SK-N-SH (cell line): Measurements from ENCODE around the gene LYZ. TPM values are rescaled to one million over a fixed set of nuclear protein-coding genes. Genes with fewer than 3 reads are reported as not detected.
A peak's percentile ranks its signal among the peaks of the same experiment; 100 is the strongest.

Experiments
- CTCF ChIA-PET: fragments of 300-600, 350-600 bp; formaldehyde crosslinking; extraction: SDS; loops from one replicate; lab custom pipeline; 2021; lab: Yijun Ruan, JAX
- POLR2A ChIA-PET: fragments of 350-600 bp; sonication (Branson Sonifier 250); formaldehyde crosslinking; extraction: SDS; loops from one replicate; lab custom pipeline; 2020; ENCODE audit warnings: antibody characterized with exemption, inconsistent platforms; lab: Yijun Ruan, JAX
- DNase-seq: peaks from one replicate; pipeline ENCODE4 v3.0.0; 2012
- H2AFZ ChIP-seq: fragments of 200-600 bp; sonication (generic); 2 replicates; pipeline ENCODE4 v1.8.1; 2016; ENCODE audit warnings: antibody characterized with exemption, mild to moderate bottlenecking, low read depth
- H3F3A ChIP-seq: fragments of 200-600 bp; sonication (generic); replicated peaks from 2 replicates; pipeline ENCODE3; 2016; ENCODE audit warnings: antibody characterized with exemption, mild to moderate bottlenecking; ENCODE audit not compliant: insufficient read depth
- H3K27ac ChIP-seq, 2 experiments: fragments of 200-500 bp in 1 of 2; fragments of 200-600 bp in 1 of 2; sonication (Bioruptor generic) in 1 of 2; sonication (generic), shearing (Covaris generic) in 1 of 2; 2 replicates each; pipeline versions ENCODE4 v1.5.1 to v1.6.1; 2014 to 2016; ENCODE audit warnings: low read depth in 2 of 2, inconsistent platforms in 1 of 2, low read length in 1 of 2, mild to moderate bottlenecking in 1 of 2, mixed read lengths in 1 of 2
- H3K27me3 ChIP-seq: fragments of 200-600 bp; sonication (generic), shearing (Covaris generic); 2 replicates; pipeline ENCODE4 v1.6.1; 2016; ENCODE audit warnings: mixed run types; ENCODE audit not compliant: insufficient read depth
- H3K36me3 ChIP-seq, 2 experiments: fragments of 200-500 bp in 1 of 2; fragments of 200-600 bp in 1 of 2; sonication (Bioruptor generic) in 1 of 2; sonication (generic) in 1 of 2; replicated peaks in 1 of 2; 2 replicates each; pipeline versions ENCODE3 to v1.5.1; 2014 to 2016; ENCODE audit warnings: low read length in 1 of 2, mild to moderate bottlenecking in 1 of 2; ENCODE audit not compliant: insufficient read depth in 2 of 2, control insufficient read depth in 1 of 2
- H3K4me1 ChIP-seq, 2 experiments: fragments of 200-500 bp in 1 of 2; fragments of 200-600 bp in 1 of 2; sonication (Bioruptor generic) in 1 of 2; sonication (generic), shearing (Covaris generic) in 1 of 2; 2 replicates each; pipeline versions ENCODE4 v1.5.1 to v1.6.1; 2014 to 2016; ENCODE audit warnings: low read depth in 1 of 2, low read length in 1 of 2, mixed run types in 1 of 2; ENCODE audit not compliant: insufficient read depth in 2 of 2, control insufficient read depth in 1 of 2
- H3K4me2 ChIP-seq: fragments of 200-600 bp; sonication (generic), shearing (Covaris generic); 2 replicates; pipeline ENCODE4 v1.6.1; 2017; ENCODE audit warnings: mixed run types
- H3K4me3 ChIP-seq, 2 experiments: fragments of 200-500 bp in 1 of 2; fragments of 200-600 bp in 1 of 2; sonication (Bioruptor generic) in 1 of 2; sonication (generic), shearing (Covaris generic) in 1 of 2; 2 replicates each; pipeline versions ENCODE4 v1.5.1 to v1.8.1; 2014 to 2016; ENCODE audit warnings: low read depth in 2 of 2, inconsistent platforms in 1 of 2, low read length in 1 of 2, mild to moderate bottlenecking in 1 of 2, mixed read lengths in 1 of 2, moderate library complexity in 1 of 2
- H3K79me2 ChIP-seq: fragments of 200-600 bp; sonication (generic); 2 replicates; pipeline ENCODE4 v1.8.1; 2017; ENCODE audit warnings: mild to moderate bottlenecking; ENCODE audit not compliant: insufficient read depth
- H3K9ac ChIP-seq: fragments of 200-600 bp; sonication (generic); 2 replicates; pipeline ENCODE4 v1.6.1; 2017; ENCODE audit warnings: mixed run types
- H3K9me2 ChIP-seq: fragments of 200-600 bp; sonication (generic); 2 replicates; pipeline ENCODE4 v1.6.1; 2017; ENCODE audit warnings: mixed run types
- H3K9me3 ChIP-seq: fragments of 200-600 bp; sonication (generic); 2 replicates; pipeline ENCODE4 v1.6.1; 2017; ENCODE audit warnings: mixed run types, mild to moderate bottlenecking, moderate library complexity
- H4K20me1 ChIP-seq: fragments of 200-600 bp; sonication (generic); 2 replicates; pipeline ENCODE4 v1.6.1; 2017; ENCODE audit warnings: mild to moderate bottlenecking, mixed run types; ENCODE audit not compliant: insufficient read depth
- ELF1 ChIP-seq: IDR thresholded peaks from 2 replicates; pipeline ENCODE4 v1.4.0; 2012
- EZH2phosphoT487 ChIP-seq: fragments of 200-600 bp; sonication (generic); IDR thresholded peaks from 2 replicates; pipeline ENCODE4 v1.6.1; 2017; ENCODE audit warnings: low read depth, mixed run types, mild to moderate bottlenecking, antibody characterized with exemption, moderate library complexity, borderline replicate concordance
- FOXJ3 ChIP-seq: sonication (generic); formaldehyde crosslinking; IDR thresholded peaks from 2 replicates; pipeline ENCODE4 v1.5.1; 2020; ENCODE audit warnings: mild to moderate bottlenecking, missing genetic modification reagents
- FOXM1 ChIP-seq: IDR thresholded peaks from 2 replicates; pipeline ENCODE4 v1.4.0; 2012; ENCODE audit warnings: low read depth, mild to moderate bottlenecking
- GATA2 ChIP-seq: sonication (generic); formaldehyde crosslinking; IDR thresholded peaks from 2 replicates; pipeline ENCODE4 v1.5.0; 2020; ENCODE audit warnings: mild to moderate bottlenecking, missing genetic modification reagents
- MAX ChIP-seq: IDR thresholded peaks from 2 replicates; pipeline ENCODE4 v1.4.0; 2012; ENCODE audit warnings: low read depth
- MXI1 ChIP-seq: IDR thresholded peaks from 2 replicates; pipeline ENCODE4 v1.6.1; 2012; ENCODE audit warnings: mild to moderate bottlenecking, low read depth, low read length, improper control_type of control experiment
- NFIC ChIP-seq: IDR thresholded peaks from 2 replicates; pipeline ENCODE4 v1.4.0; 2012; ENCODE audit warnings: borderline replicate concordance
- NRF1 ChIP-seq: IDR thresholded peaks from 2 replicates; pipeline ENCODE4 v1.6.1; 2012; ENCODE audit warnings: low read depth, mild to moderate bottlenecking, low read length
- PBX3 ChIP-seq: IDR thresholded peaks from 2 replicates; pipeline ENCODE4; 2012
- POLR2AphosphoS5 ChIP-seq: IDR thresholded peaks from 2 replicates; pipeline ENCODE4 v1.6.1; 2012; ENCODE audit warnings: low read depth, low read length
- RAD21 ChIP-seq: IDR thresholded peaks from 2 replicates; pipeline ENCODE4 v1.6.1; 2012; ENCODE audit warnings: mild to moderate bottlenecking, low read length
- RCOR1 ChIP-seq: fragments of 150-350 bp; IDR thresholded peaks from 2 replicates; pipeline ENCODE4 v1.6.1; 2017; ENCODE audit warnings: antibody characterized with exemption, low read length
- RFX5 ChIP-seq: IDR thresholded peaks from 2 replicates; pipeline ENCODE4 v1.6.1; 2012; ENCODE audit warnings: mild to moderate bottlenecking, improper control_type of control experiment, low read length
- SIN3A ChIP-seq: IDR thresholded peaks from 2 replicates; pipeline ENCODE4 v1.6.1; 2012; ENCODE audit warnings: low read depth, mild to moderate bottlenecking, low read length, moderate library complexity, borderline replicate concordance
- TAF1 ChIP-seq: IDR thresholded peaks from 2 replicates; pipeline ENCODE4 v1.6.1; 2012; ENCODE audit warnings: low read depth, mild to moderate bottlenecking, low read length, moderate library complexity, borderline replicate concordance
- TCF12 ChIP-seq: IDR thresholded peaks from 2 replicates; pipeline ENCODE4 v1.4.0; 2012
- TEAD4 ChIP-seq: IDR thresholded peaks from 2 replicates; pipeline ENCODE4 v1.4.0; 2012; ENCODE audit warnings: mild to moderate bottlenecking, borderline replicate concordance; ENCODE audit not compliant: insufficient read depth
- USF1 ChIP-seq: IDR thresholded peaks from 2 replicates; pipeline ENCODE4 v1.4.0; 2012; ENCODE audit warnings: low read depth, borderline replicate concordance
- YY1 ChIP-seq: IDR thresholded peaks from 2 replicates; pipeline ENCODE4 v1.4.0; 2012; ENCODE audit warnings: low read depth, mild to moderate bottlenecking
- WGBS: methylation state at CpG from one replicate; pipeline ENCODE4 v1.1.6; 2017; ENCODE audit warnings: low lambda C conversion rate; 5-methylcytosine and 5-hydroxymethylcytosine counted together
- polyA plus RNA-seq, 3 experiments: library from polyadenylated mRNA; depleted of rRNA; stranded (reverse); fragments of >200 nt; gene quantifications; 2 replicates each; pipeline ENCODE4 v1.2.3, GENCODE V29; 2012

The LYZ gene
- polyA plus RNA-seq, 1 of the 3 experiments (the other 2 are of a cell fraction) = not detected

- 38% methylated on average over 18 of the region's 18 CpGs for WGBS
- Histone ChIP-seq H3K4me3 (peak overlapping the region in 1 of 2 experiments; percentile 36; a peak in 3 of 4 replicates), H3K9me2 (no peaks in the 10 kb centered on the region), H3K9me3 (no peaks in the 10 kb centered on the region), H4K20me1 (no peaks in the 10 kb centered on the region), H3K27ac (no peak overlapping the region), H3K36me3 (no peaks in the 10 kb centered on the region), H2AFZ (0 out of 2 replicates have a peak overlapping the region, but pooled peaks have one; percentile 51), H3K4me2 (peak overlapping the region; percentile 59; the same call in 1 of the 2 replicates), H3K79me2 (no peaks in the 10 kb centered on the region), H3K4me1 (no peaks in the 10 kb centered on the region; a peak in 1 of 4 replicates), H3K9ac (no peak overlapping the region), H3K27me3 (peaks cover 9% of the 10 kb centered on the region; the same call in 1 of the 2 replicates), H3F3A (no peaks in the 10 kb centered on the region)
- ChIA-PET CTCF (interaction anchor here (0.7 to 2.1 kb wide), 6 partner anchors 16 to 308 kb away, joined by 3 to 7 read pairs (median 4); no protein-coding TSS in a partner anchor), POLR2A (interaction anchor here (0.6 kb wide), 1 partner anchor 11 kb away, joined by 3 read pairs; no protein-coding TSS in a partner anchor)
- DNase-seq = peak; percentile 26
- TF ChIP-seq PBX3 (no peak), FOXM1 (no peak), YY1 (no peak), POLR2AphosphoS5 (no peak), TEAD4 (no peak), NFIC (no peak), FOXJ3 (CRISPR knock-in tag) (no peak), EZH2phosphoT487 (no peak), RFX5 (no peak), USF1 (no peak), RCOR1 (no peak), TCF12 (no peak), GATA2 (CRISPR knock-in tag) (no peak), NRF1 (no peak), RAD21 (no peak), MXI1 (no peak), MAX (no peak), SIN3A (no peak), TAF1 (no peak), ELF1 (no peak)
Observed at GRCh38 chr12:69330475-69331473, 17.4 kb upstream of the LYZ start.
